SK-N-SH (cell line): Measurements from ENCODE around the gene VSTM1. TPM values are rescaled to one million over a fixed set of nuclear protein-coding genes. Genes with fewer than 3 reads are reported as not detected.
"Not testable (repeated sequence)": the region's sequence is repeated elsewhere in the genome, so short reads cannot be mapped to it uniquely, and the experiment has no call there.

Source experiments
- CTCF ChIA-PET: fragments of 300-600, 350-600 bp; formaldehyde crosslinking; extraction: SDS; loops from one replicate; lab custom pipeline; 2021; lab: Yijun Ruan, JAX
- POLR2A ChIA-PET: fragments of 350-600 bp; sonication (Branson Sonifier 250); formaldehyde crosslinking; extraction: SDS; loops from one replicate; lab custom pipeline; 2020; ENCODE audit warnings: antibody characterized with exemption, inconsistent platforms; lab: Yijun Ruan, JAX
- DNase-seq: peaks from one replicate; pipeline ENCODE4 v3.0.0; 2012
- H2AFZ ChIP-seq: fragments of 200-600 bp; sonication (generic); 2 replicates; pipeline ENCODE4 v1.8.1; 2016; ENCODE audit warnings: antibody characterized with exemption, mild to moderate bottlenecking, low read depth
- H3F3A ChIP-seq: fragments of 200-600 bp; sonication (generic); replicated peaks from 2 replicates; pipeline ENCODE3; 2016; ENCODE audit warnings: antibody characterized with exemption, mild to moderate bottlenecking; ENCODE audit not compliant: insufficient read depth
- H3K27ac ChIP-seq, 2 experiments: fragments of 200-500 bp in 1 of 2; fragments of 200-600 bp in 1 of 2; sonication (Bioruptor generic) in 1 of 2; sonication (generic), shearing (Covaris generic) in 1 of 2; 2 replicates each; pipeline versions ENCODE4 v1.5.1 to v1.6.1; 2014 to 2016; ENCODE audit warnings: low read depth in 2 of 2, inconsistent platforms in 1 of 2, low read length in 1 of 2, mild to moderate bottlenecking in 1 of 2, mixed read lengths in 1 of 2
- H3K27me3 ChIP-seq: fragments of 200-600 bp; sonication (generic), shearing (Covaris generic); 2 replicates; pipeline ENCODE4 v1.6.1; 2016; ENCODE audit warnings: mixed run types; ENCODE audit not compliant: insufficient read depth
- H3K36me3 ChIP-seq, 2 experiments: fragments of 200-500 bp in 1 of 2; fragments of 200-600 bp in 1 of 2; sonication (Bioruptor generic) in 1 of 2; sonication (generic) in 1 of 2; replicated peaks in 1 of 2; 2 replicates each; pipeline versions ENCODE3 to v1.5.1; 2014 to 2016; ENCODE audit warnings: low read length in 1 of 2, mild to moderate bottlenecking in 1 of 2; ENCODE audit not compliant: insufficient read depth in 2 of 2, control insufficient read depth in 1 of 2
- H3K4me1 ChIP-seq, 2 experiments: fragments of 200-500 bp in 1 of 2; fragments of 200-600 bp in 1 of 2; sonication (Bioruptor generic) in 1 of 2; sonication (generic), shearing (Covaris generic) in 1 of 2; 2 replicates each; pipeline versions ENCODE4 v1.5.1 to v1.6.1; 2014 to 2016; ENCODE audit warnings: low read depth in 1 of 2, low read length in 1 of 2, mixed run types in 1 of 2; ENCODE audit not compliant: insufficient read depth in 2 of 2, control insufficient read depth in 1 of 2
- H3K4me2 ChIP-seq: fragments of 200-600 bp; sonication (generic), shearing (Covaris generic); 2 replicates; pipeline ENCODE4 v1.6.1; 2017; ENCODE audit warnings: mixed run types
- H3K4me3 ChIP-seq, 2 experiments: fragments of 200-500 bp in 1 of 2; fragments of 200-600 bp in 1 of 2; sonication (Bioruptor generic) in 1 of 2; sonication (generic), shearing (Covaris generic) in 1 of 2; 2 replicates each; pipeline versions ENCODE4 v1.5.1 to v1.8.1; 2014 to 2016; ENCODE audit warnings: low read depth in 2 of 2, inconsistent platforms in 1 of 2, low read length in 1 of 2, mild to moderate bottlenecking in 1 of 2, mixed read lengths in 1 of 2, moderate library complexity in 1 of 2
- H3K79me2 ChIP-seq: fragments of 200-600 bp; sonication (generic); 2 replicates; pipeline ENCODE4 v1.8.1; 2017; ENCODE audit warnings: mild to moderate bottlenecking; ENCODE audit not compliant: insufficient read depth
- H3K9ac ChIP-seq: fragments of 200-600 bp; sonication (generic); 2 replicates; pipeline ENCODE4 v1.6.1; 2017; ENCODE audit warnings: mixed run types
- H3K9me2 ChIP-seq: fragments of 200-600 bp; sonication (generic); 2 replicates; pipeline ENCODE4 v1.6.1; 2017; ENCODE audit warnings: mixed run types
- H3K9me3 ChIP-seq: fragments of 200-600 bp; sonication (generic); 2 replicates; pipeline ENCODE4 v1.6.1; 2017; ENCODE audit warnings: mixed run types, mild to moderate bottlenecking, moderate library complexity
- H4K20me1 ChIP-seq: fragments of 200-600 bp; sonication (generic); 2 replicates; pipeline ENCODE4 v1.6.1; 2017; ENCODE audit warnings: mild to moderate bottlenecking, mixed run types; ENCODE audit not compliant: insufficient read depth
- EP300 ChIP-seq, 2 experiments: IDR thresholded peaks; 2 replicates each; pipeline versions ENCODE4 v1.4.0 to v1.6.1; 2012; ENCODE audit warnings: borderline replicate concordance in 1 of 2, low read depth in 1 of 2, low read length in 1 of 2
- EZH2phosphoT487 ChIP-seq: fragments of 200-600 bp; sonication (generic); IDR thresholded peaks from 2 replicates; pipeline ENCODE4 v1.6.1; 2017; ENCODE audit warnings: low read depth, mixed run types, mild to moderate bottlenecking, antibody characterized with exemption, moderate library complexity, borderline replicate concordance
- FOXJ3 ChIP-seq: sonication (generic); formaldehyde crosslinking; IDR thresholded peaks from 2 replicates; pipeline ENCODE4 v1.5.1; 2020; ENCODE audit warnings: mild to moderate bottlenecking, missing genetic modification reagents
- FOXM1 ChIP-seq: IDR thresholded peaks from 2 replicates; pipeline ENCODE4 v1.4.0; 2012; ENCODE audit warnings: low read depth, mild to moderate bottlenecking
- GABPA ChIP-seq: IDR thresholded peaks from 2 replicates; pipeline ENCODE4 v1.4.0; 2012; ENCODE audit warnings: low read depth, mild to moderate bottlenecking
- GATA2 ChIP-seq: sonication (generic); formaldehyde crosslinking; IDR thresholded peaks from 2 replicates; pipeline ENCODE4 v1.5.0; 2020; ENCODE audit warnings: mild to moderate bottlenecking, missing genetic modification reagents
- MXI1 ChIP-seq: IDR thresholded peaks from 2 replicates; pipeline ENCODE4 v1.6.1; 2012; ENCODE audit warnings: mild to moderate bottlenecking, low read depth, low read length, improper control_type of control experiment
- NRF1 ChIP-seq: IDR thresholded peaks from 2 replicates; pipeline ENCODE4 v1.6.1; 2012; ENCODE audit warnings: low read depth, mild to moderate bottlenecking, low read length
- POLR2AphosphoS5 ChIP-seq: IDR thresholded peaks from 2 replicates; pipeline ENCODE4 v1.6.1; 2012; ENCODE audit warnings: low read depth, low read length
- RCOR1 ChIP-seq: fragments of 150-350 bp; IDR thresholded peaks from 2 replicates; pipeline ENCODE4 v1.6.1; 2017; ENCODE audit warnings: antibody characterized with exemption, low read length
- RFX5 ChIP-seq: IDR thresholded peaks from 2 replicates; pipeline ENCODE4 v1.6.1; 2012; ENCODE audit warnings: mild to moderate bottlenecking, improper control_type of control experiment, low read length
- RXRA ChIP-seq: IDR thresholded peaks from 2 replicates; pipeline ENCODE4 v1.4.0; 2012; ENCODE audit warnings: low read depth, mild to moderate bottlenecking, borderline replicate concordance
- SMC3 ChIP-seq: IDR thresholded peaks from 2 replicates; pipeline ENCODE4 v1.6.1; 2012; ENCODE audit warnings: low read depth, low read length, improper control_type of control experiment
- TAF1 ChIP-seq: IDR thresholded peaks from 2 replicates; pipeline ENCODE4 v1.6.1; 2012; ENCODE audit warnings: low read depth, mild to moderate bottlenecking, low read length, moderate library complexity, borderline replicate concordance
- TEAD4 ChIP-seq: IDR thresholded peaks from 2 replicates; pipeline ENCODE4 v1.4.0; 2012; ENCODE audit warnings: mild to moderate bottlenecking, borderline replicate concordance; ENCODE audit not compliant: insufficient read depth
- WGBS: methylation state at CpG from one replicate; pipeline ENCODE4 v1.1.6; 2017; ENCODE audit warnings: low lambda C conversion rate; 5-methylcytosine and 5-hydroxymethylcytosine counted together
- polyA plus RNA-seq, 3 experiments: library from polyadenylated mRNA; depleted of rRNA; stranded (reverse); fragments of >200 nt; gene quantifications; 2 replicates each; pipeline ENCODE4 v1.2.3, GENCODE V29; 2012
- TF ChIP-seq, protein P1 (sequence below): fragments of 150-350 bp; IDR thresholded peaks from 2 replicates; pipeline ENCODE4 v1.6.1; 2016; ENCODE audit warnings: mild to moderate bottlenecking, low read depth, low read length

The VSTM1 gene
- polyA plus RNA-seq, 1 of the 3 experiments (the other 2 are of a cell fraction) = 0.10 TPM

DNA sequence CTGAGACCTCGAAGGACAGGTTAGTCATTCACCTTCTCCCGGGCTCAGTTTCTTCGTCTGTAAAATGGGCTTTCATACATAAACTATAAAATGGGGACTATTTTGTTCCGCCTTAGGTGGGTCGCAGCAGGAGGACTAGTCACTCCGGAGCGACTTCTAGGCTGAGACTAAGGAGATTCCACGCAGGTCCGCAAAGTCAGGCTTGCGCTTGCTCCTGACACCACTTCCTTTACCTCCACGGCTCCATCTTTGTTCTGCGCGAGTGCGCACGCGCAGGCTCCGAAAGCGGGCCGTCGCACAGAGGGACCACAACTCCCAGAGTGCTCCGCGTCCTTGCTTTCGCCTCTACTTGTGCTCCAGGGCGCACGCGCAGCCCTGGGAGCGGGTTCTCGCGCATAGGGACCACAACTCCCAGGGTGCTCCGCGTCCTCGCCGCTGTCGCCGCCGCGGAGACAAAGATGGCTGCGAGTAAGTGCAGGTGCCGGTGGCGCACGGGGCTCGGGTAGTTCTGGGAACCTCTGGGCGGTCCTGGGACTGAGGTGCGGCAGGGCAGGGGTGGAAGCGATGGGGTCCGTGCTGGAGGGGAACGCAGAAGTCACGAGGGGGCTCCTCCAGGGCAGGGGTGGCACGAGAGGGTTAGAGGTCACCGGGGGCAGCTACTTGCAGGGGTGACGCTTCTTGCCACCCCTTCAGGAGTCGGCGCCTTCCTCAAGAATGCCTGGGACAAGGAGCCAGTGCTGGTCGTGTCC, 38.9 kb upstream of the VSTM1 start, which contains the start of gene NDUFA3 (continued):
- TF ChIP-seq EZH2phosphoT487 (no peak), TEAD4 (no peak), NRF1 (peak; percentile 98), SMC3 (no peak), FOXM1 (no peak), MXI1 (peak; percentile 59), POLR2AphosphoS5 (peak; percentile 85), GATA2 (CRISPR knock-in tag) (no peak), TAF1 (peak; percentile 81), RXRA (no peak), EP300 (IDR thresholded peaks at IDR 0.05; ENCODE audit: borderline replicate concordance in 1 of 2, low read depth in 1 of 2, low read length in 1 of 2) (no peak), FOXJ3 (CRISPR knock-in tag) (no peak), RFX5 (no peak)

GRCh38 chr19:54100561-54100960, 36.9 kb upstream of the VSTM1 start, which contains the start of gene OSCAR:
Gene OSCAR, minus strand, starts transcription at chr19:54100803. Its CDS starts 11 bp downstream, at chr19:54100792.
- Histone ChIP-seq H3K27ac (no peak within 1 kb of the TSS), H3K9me3 (no peaks in the 10 kb centered on the region), H3K9me2 (no peaks in the 10 kb centered on the region), H3K27me3 (no peaks in the 10 kb centered on the region), H4K20me1 (no peaks in the 10 kb centered on the region), H3K4me2 (no peak within 1 kb of the TSS), H3F3A (no peaks in the 10 kb centered on the region), H2AFZ (0 out of 2 replicates have a peak within 1 kb of the TSS, but pooled peaks have one; percentile 69), H3K36me3 (peaks cover 1 to 7% of the 10 kb centered on the region in 2 experiments), H3K79me2 (peaks cover 27% of the 10 kb centered on the region), H3K4me1 (peaks cover 0 to 3% of the 10 kb centered on the region in 2 experiments; a peak in 1 of 4 replicates), H3K4me3 (no peak within 1 kb of the TSS), H3K9ac (no peak within 1 kb of the TSS)
- 36% methylated on average over 5 of the region's 5 CpGs for WGBS
- CTCF ChIA-PET = no interaction called here
- no peak for DNase-seq
- POLR2A ChIA-PET = no interaction called here
- TF ChIP-seq GABPA = no peak
- TF ChIP-seq, protein P1, sequence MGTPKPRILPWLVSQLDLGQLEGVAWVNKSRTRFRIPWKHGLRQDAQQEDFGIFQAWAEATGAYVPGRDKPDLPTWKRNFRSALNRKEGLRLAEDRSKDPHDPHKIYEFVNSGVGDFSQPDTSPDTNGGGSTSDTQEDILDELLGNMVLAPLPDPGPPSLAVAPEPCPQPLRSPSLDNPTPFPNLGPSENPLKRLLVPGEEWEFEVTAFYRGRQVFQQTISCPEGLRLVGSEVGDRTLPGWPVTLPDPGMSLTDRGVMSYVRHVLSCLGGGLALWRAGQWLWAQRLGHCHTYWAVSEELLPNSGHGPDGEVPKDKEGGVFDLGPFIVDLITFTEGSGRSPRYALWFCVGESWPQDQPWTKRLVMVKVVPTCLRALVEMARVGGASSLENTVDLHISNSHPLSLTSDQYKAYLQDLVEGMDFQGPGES = no peak
- TF ChIP-seq TAF1 = no peak
- no peak for TF ChIP-seq NRF1
- no peak for TF ChIP-seq RFX5
- no peak for TF ChIP-seq RCOR1

GRCh38 chr19:54099903-54100255, 36.2 kb upstream of the VSTM1 start:
- H3K4me2 ChIP-seq, H3K27me3 ChIP-seq, POLR2A ChIA-PET, H4K20me1 ChIP-seq, H2AFZ ChIP-seq, H3K4me1 ChIP-seq, H3K4me3 ChIP-seq, H3K36me3 ChIP-seq, H3F3A ChIP-seq, H3K27ac ChIP-seq, H3K9me2 ChIP-seq, H3K9me3 ChIP-seq, DNase-seq, H3K9ac ChIP-seq, CTCF ChIA-PET: not testable (repeated sequence)
- H3K79me2 ChIP-seq = peaks cover 22% of the 10 kb centered on the region
- 86% methylated on average over 9 of the region's 9 CpGs for WGBS
